CD4-positive, alpha-beta memory T cell (primary cell): ENCODE results near the gene POLR2J. TPM values are rescaled to one million over a fixed set of nuclear protein-coding genes. Genes with fewer than 3 reads are reported as not detected.
A peak's percentile ranks its signal among the peaks of the same experiment; 100 is the strongest.
"Not testable (repeated sequence)": the region's sequence is repeated elsewhere in the genome, so short reads cannot be mapped to it uniquely, and the experiment has no call there.

Experiments used
- CTCF ChIA-PET: fragments of 350-600 bp; sonication (Branson Sonifier 250); formaldehyde crosslinking; loops from one replicate; lab custom pipeline; 2021; ENCODE audit warnings: inconsistent platforms; ENCODE audit not compliant: partially characterized antibody; lab: Charles Lee
- POLR2A ChIA-PET: fragments of 350-600 bp; sonication (Branson Sonifier 250); formaldehyde crosslinking; loops from one replicate; lab custom pipeline; 2021; ENCODE audit not compliant: partially characterized antibody; lab: Charles Lee
- DNase-seq, 5 donors: peaks; one replicate each; pipeline versions ENCODE4 v3.0.0 to v3.0.0-alpha.2; 2020 to 2022; ENCODE audit warnings: mixed read lengths in 1 of 5
- H3K27ac ChIP-seq: one replicate; pipeline ENCODE4 v1.7.0; 2013; ENCODE audit warnings: low read depth, low read length
- H3K27me3 ChIP-seq: 2 replicates; pipeline ENCODE4 v1.7.0; 2013; ENCODE audit warnings: mild to moderate bottlenecking, low read length, moderate library complexity; ENCODE audit not compliant: insufficient read depth
- H3K36me3 ChIP-seq: 2 replicates; pipeline ENCODE4 v1.7.0; 2013; ENCODE audit warnings: mild to moderate bottlenecking, low read length, moderate library complexity; ENCODE audit not compliant: insufficient read depth
- H3K4me1 ChIP-seq: 2 replicates; pipeline ENCODE4 v1.7.0; 2013; ENCODE audit warnings: mild to moderate bottlenecking, low read length, moderate library complexity; ENCODE audit not compliant: insufficient read depth
- H3K4me3 ChIP-seq, 2 donors: one replicate each; pipeline ENCODE4 v1.7.0; 2013; ENCODE audit warnings: low read length in 2 of 2, mild to moderate bottlenecking in 1 of 2
- H3K9me3 ChIP-seq, 2 donors: one replicate each; pipeline ENCODE4 v1.7.0; 2013; ENCODE audit warnings: low read length in 2 of 2, control low read depth in 1 of 2; ENCODE audit not compliant: control insufficient read depth in 1 of 2
- H3K27ac Mint-ChIP-seq, 7 donors: one replicate each; pipeline ENCODE4 v1.8.0; 2020 to 2021; ENCODE audit warnings: mixed read lengths in 7 of 7, mild to moderate bottlenecking in 6 of 7, inconsistent platforms in 3 of 7, moderate library complexity in 3 of 7
- H3K27me3 Mint-ChIP-seq, 2 donors: one replicate each; pipeline ENCODE4 v1.8.0; 2020 to 2021; ENCODE audit warnings: mixed read lengths in 2 of 2
- H3K36me3 Mint-ChIP-seq, 2 donors: one replicate each; pipeline ENCODE4 v1.8.0; 2020 to 2021; ENCODE audit warnings: mixed read lengths in 2 of 2, inconsistent platforms in 1 of 2, mild to moderate bottlenecking in 1 of 2
- H3K4me1 Mint-ChIP-seq, 4 donors: one replicate each; pipeline ENCODE4 v1.8.0; 2020 to 2021; ENCODE audit warnings: mixed read lengths in 4 of 4, mild to moderate bottlenecking in 1 of 4
- H3K4me3 Mint-ChIP-seq, 8 donors: one replicate each; pipeline ENCODE4 v1.8.0; 2020 to 2021; ENCODE audit warnings: mixed read lengths in 8 of 8, mild to moderate bottlenecking in 7 of 8, moderate library complexity in 6 of 8, inconsistent platforms in 3 of 8
- H3K9me3 Mint-ChIP-seq, 8 donors: one replicate each; pipeline ENCODE4 v1.8.0; 2020 to 2021; ENCODE audit warnings: mixed read lengths in 8 of 8, mild to moderate bottlenecking in 5 of 8, inconsistent platforms in 3 of 8, moderate library complexity in 1 of 8
- intact Hi-C: fragments of 100-400 bp; cut with micrococcal nuclease; formaldehyde crosslinking; loops from one replicate; pipeline ENCODE4 v1.15.1; 2023
- polyA plus RNA-seq, 2 donors: library from polyadenylated mRNA; unstranded; fragments of 300-500 nt; fragmentation: Illumina TruSeq; gene quantifications; one replicate each; pipeline ENCODE4 v1.2.3, GENCODE V29; 2021
- total RNA-seq, 2 experiments: library from RNA; stranded (reverse); gene quantifications; one replicate each; pipeline ENCODE4 v1.2.3, GENCODE V29; 2021

Gene POLR2J
- total RNA-seq (10 to 100 TPM; 35.8 to 38.2 TPM), polyA plus RNA-seq (100 to 1,000 TPM; 122 to 126 TPM)

- H3K4me3 ChIP-seq, H3K9me3 Mint-ChIP-seq, H3K27me3 ChIP-seq, H3K4me1 ChIP-seq, POLR2A ChIA-PET, H3K36me3 ChIP-seq, CTCF ChIA-PET, H3K36me3 Mint-ChIP-seq, intact Hi-C loops, H3K9me3 ChIP-seq, H3K27me3 Mint-ChIP-seq: not testable (repeated sequence)
- H3K4me3 Mint-ChIP-seq, result peak within 1 kb of the TSS; percentile 88 to 95 (median 91)
- peak within 1 kb of the TSS; percentile 46 for H3K27ac ChIP-seq
- DNase-seq, result peak; percentile 86 to 95 (median 90)
- H3K27ac Mint-ChIP-seq, result peak within 1 kb of the TSS; percentile 81 to 96 (median 90)
- H3K4me1 Mint-ChIP-seq, result peaks cover 2 to 10% (median 4%) of the 10 kb centered on the region in 4 donors
These were observed at the start of gene POLR2J for GRCh38 chr7:102478314-102479208. POLR2J (minus strand) TSS chr7:102478922; CDS start chr7:102478860, 62 bp downstream.

GRCh38 chr7:102527822-102528793 is 49.4 kb upstream of the POLR2J start:
- H3K4me3 ChIP-seq, H3K36me3 Mint-ChIP-seq, DNase-seq, CTCF ChIA-PET, H3K27me3 Mint-ChIP-seq, H3K27ac ChIP-seq, H3K9me3 Mint-ChIP-seq, H3K27me3 ChIP-seq, POLR2A ChIA-PET, intact Hi-C loops, H3K4me3 Mint-ChIP-seq, H3K9me3 ChIP-seq, H3K36me3 ChIP-seq, H3K27ac Mint-ChIP-seq, H3K4me1 Mint-ChIP-seq, H3K4me1 ChIP-seq: not testable (repeated sequence)

DNA sequence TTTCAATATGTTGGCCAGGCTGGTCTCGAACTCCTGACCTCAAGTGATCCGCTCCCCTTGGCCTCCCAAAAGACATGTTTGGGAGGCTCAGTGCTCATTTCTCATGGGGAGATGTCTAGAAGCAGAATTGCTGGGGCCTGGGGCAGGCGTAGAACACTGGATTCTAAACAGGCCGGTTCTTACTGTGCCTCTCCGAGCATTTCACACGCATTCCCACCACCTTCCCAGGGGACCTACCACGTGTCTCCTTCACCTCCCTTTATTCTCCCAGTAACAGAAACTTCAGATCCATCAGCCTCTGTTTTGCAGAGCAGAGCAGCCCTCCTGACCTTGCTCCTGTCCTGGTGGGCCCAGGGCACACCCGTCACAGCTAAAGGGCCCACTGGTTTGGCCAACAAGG is 48.5 kb upstream of the POLR2J start:
- DNase-seq, H3K4me3 Mint-ChIP-seq, H3K36me3 Mint-ChIP-seq, intact Hi-C loops, POLR2A ChIA-PET, H3K27ac Mint-ChIP-seq, H3K27me3 ChIP-seq, CTCF ChIA-PET, H3K36me3 ChIP-seq, H3K4me1 Mint-ChIP-seq, H3K9me3 ChIP-seq, H3K4me3 ChIP-seq, H3K4me1 ChIP-seq, H3K9me3 Mint-ChIP-seq, H3K27me3 Mint-ChIP-seq, H3K27ac ChIP-seq: not testable (repeated sequence)

DNA sequence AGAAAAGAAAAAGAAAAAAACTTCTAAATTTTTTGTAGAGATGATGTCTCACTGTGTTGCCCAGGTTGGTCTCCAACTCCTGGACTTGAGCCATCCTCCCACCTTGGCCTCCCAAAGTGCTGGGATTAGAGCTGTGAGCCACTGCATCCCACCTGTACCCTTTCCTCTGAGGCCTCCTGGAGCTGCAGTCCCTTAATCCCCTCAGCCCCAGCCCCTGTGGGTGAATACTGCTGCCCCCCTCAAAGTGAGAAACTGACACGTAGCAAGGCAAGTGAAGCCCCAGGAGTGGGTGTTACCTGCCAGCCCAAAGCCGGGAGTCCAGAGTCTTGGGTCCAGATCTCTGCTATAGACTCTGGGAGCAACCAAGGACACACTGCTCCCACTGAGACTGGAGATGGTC is 46.1 kb upstream of the POLR2J start:
- H3K27ac ChIP-seq, H3K4me1 ChIP-seq, H3K4me1 Mint-ChIP-seq, intact Hi-C loops, H3K4me3 ChIP-seq, POLR2A ChIA-PET, H3K9me3 Mint-ChIP-seq, H3K36me3 ChIP-seq, H3K27me3 Mint-ChIP-seq, DNase-seq, H3K4me3 Mint-ChIP-seq, CTCF ChIA-PET, H3K27ac Mint-ChIP-seq, H3K27me3 ChIP-seq, H3K36me3 Mint-ChIP-seq, H3K9me3 ChIP-seq: not testable (repeated sequence)

GRCh38 chr7:102520797-102521196 is 42.1 kb upstream of the POLR2J start:
- H3K27me3 Mint-ChIP-seq, H3K9me3 ChIP-seq, POLR2A ChIA-PET, H3K27me3 ChIP-seq, intact Hi-C loops, DNase-seq, H3K4me1 Mint-ChIP-seq, H3K9me3 Mint-ChIP-seq, H3K4me3 ChIP-seq, H3K36me3 ChIP-seq, CTCF ChIA-PET, H3K36me3 Mint-ChIP-seq, H3K4me3 Mint-ChIP-seq, H3K27ac Mint-ChIP-seq, H3K4me1 ChIP-seq, H3K27ac ChIP-seq: not testable (repeated sequence)

DNA sequence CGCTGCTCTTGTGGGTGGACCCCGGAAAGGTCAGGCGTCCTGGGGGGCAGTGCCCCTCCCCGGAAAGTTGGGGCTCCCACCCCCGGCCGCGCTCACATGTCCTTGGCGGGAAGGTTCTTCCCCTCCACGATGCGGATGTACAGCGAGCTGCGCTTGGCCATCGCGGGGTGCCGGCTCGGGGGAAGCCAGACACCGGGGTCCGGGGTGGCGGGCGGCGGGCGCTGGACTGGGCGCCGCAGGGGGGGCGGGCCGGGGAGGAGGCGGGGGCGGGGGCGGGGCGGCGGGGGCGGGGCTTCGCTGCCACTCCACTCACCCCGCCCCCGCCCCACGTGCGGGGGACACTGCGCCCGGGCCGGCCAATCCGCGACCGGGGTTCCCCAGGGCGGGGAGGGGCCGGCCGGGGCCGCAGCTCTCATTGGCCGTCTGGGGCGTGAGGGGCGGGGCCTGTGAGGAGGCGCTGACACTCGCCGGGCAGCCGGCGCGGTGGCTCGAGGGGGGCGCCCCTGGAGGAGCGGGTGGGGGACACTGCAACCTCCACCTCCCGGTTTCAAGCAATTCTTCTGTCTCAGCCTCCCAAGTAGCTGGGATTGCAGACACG is 38.9 kb upstream of the POLR2J start, which contains the start of gene RASA4B:
Gene RASA4B (minus strand): TSS at position 228 of the 598 bp plus-strand sequence. CDS start 67 bp downstream, at position 161.
- H3K9me3 Mint-ChIP-seq, H3K27me3 Mint-ChIP-seq, H3K4me3 ChIP-seq, POLR2A ChIA-PET, H3K4me1 ChIP-seq, intact Hi-C loops, H3K27me3 ChIP-seq, CTCF ChIA-PET, H3K36me3 Mint-ChIP-seq, H3K4me1 Mint-ChIP-seq, H3K36me3 ChIP-seq, H3K27ac ChIP-seq, H3K9me3 ChIP-seq: not testable (repeated sequence)
- H3K4me3 Mint-ChIP-seq, result peak within 1 kb of the TSS in 5 of 8 donors; percentile 49 to 74 (median 57)
- H3K27ac Mint-ChIP-seq, result peak within 1 kb of the TSS in 1 of 7 donors; percentile 74
- peak in 1 of 5 donors; percentile 8 for DNase-seq

GRCh38 chr7:102516951-102517350 is 38.2 kb upstream of the POLR2J start:
- DNase-seq, H3K4me3 ChIP-seq, H3K27ac ChIP-seq, POLR2A ChIA-PET, H3K4me1 Mint-ChIP-seq, H3K27ac Mint-ChIP-seq, CTCF ChIA-PET, H3K9me3 Mint-ChIP-seq, H3K27me3 ChIP-seq, intact Hi-C loops, H3K9me3 ChIP-seq, H3K27me3 Mint-ChIP-seq, H3K36me3 Mint-ChIP-seq, H3K4me1 ChIP-seq, H3K4me3 Mint-ChIP-seq, H3K36me3 ChIP-seq: not testable (repeated sequence)
